Left hindlimb (tissue), 1 donor: ENCODE results near the gene SPATA12.

ENCODE experiments used
- DNase-seq: peaks from one replicate; pipeline ENCODE4 v3.0.0-alpha.2; 2018

SPATA12 gene, protein sequence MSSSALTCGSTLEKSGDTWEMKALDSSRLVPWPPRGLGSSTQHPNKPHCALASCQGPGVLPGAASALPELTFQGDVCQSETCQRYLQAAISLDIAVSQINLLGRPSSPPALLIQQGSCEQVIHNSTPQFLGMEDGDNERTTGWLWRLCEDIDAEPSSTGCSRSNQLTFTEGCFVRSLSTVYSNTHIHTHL

DNA sequence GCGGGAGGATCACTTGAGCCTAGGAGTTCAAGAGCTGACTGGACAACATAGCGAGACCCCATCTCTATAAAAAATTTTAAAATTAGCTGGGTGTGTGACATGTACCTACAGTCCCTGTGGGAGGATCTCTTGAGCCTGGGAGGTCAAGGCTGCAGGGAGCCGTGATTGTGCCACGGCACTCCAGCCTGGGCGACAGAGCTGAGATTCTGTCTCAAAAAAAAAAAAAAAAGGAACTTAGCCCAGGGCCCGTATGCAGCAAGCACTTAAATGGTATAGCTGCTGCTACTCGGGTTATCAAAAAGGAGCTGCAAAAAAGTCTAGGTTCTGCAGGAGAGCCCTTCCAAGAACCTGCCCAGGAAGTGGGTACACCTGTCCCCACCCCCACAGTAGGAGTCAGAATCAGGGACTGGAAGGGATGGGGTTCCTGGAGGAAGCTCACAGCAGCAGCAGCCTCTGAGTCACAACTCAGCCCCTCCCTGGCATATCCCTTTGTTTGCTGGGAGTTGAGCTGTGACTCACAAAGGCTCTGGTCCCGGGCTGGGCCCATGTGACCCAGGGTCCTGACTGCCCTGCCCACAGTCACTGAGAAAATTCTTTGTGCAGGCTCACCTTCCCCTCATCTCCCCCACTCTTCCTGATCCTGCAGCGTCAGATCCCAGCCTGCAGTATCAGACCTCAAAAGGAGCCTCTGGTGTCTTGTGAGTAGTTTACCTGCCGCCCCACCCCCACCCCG, at the start of gene SPATA12:
SPATA12 (plus strand) TSS at position 576 of the 733 bp plus-strand sequence. CDS start 13,031 bp downstream, outside the sequence.
- no peak for DNase-seq

DNA sequence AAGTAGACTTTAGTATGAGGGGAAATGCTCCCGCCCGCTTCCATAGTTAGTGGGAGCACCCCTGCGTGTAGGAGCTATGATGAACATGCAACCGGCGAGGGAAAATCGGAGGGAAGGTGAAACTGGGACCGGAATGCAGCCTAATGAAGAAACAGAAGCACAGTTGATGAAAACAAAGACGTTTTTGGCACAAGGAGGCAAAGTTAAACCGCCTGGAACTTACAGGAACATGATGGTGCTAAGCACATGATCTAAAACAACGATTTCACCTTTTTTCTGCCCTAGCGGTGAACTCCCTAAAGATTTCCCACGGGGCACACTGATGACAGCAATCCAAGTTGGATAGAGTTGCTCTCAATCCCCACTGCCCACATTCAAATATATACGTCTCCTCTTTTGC, 49.4 kb upstream of the SPATA12 start:
- no peak for DNase-seq

DNA sequence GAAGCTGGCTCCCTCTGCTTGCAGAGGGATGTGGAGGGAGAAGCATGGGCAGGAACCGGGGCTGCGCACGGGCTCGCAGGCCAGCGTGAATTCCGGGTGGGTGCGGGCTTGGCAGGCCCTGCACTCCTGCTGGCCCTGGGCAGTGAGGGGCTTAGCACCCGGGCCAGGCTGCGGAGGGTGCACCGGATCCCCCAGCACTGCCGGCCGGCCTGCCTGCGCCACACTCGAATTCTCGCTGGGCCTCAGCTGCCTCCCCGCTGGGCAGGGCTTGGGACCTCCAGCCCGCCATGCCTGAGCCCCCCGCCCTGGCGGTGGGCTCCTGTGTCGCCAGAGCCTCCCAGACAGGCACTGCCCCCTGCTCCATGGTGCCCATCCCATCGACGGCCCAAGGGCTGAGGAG, 47.6 kb upstream of the SPATA12 start:
- no peak for DNase-seq

DNA sequence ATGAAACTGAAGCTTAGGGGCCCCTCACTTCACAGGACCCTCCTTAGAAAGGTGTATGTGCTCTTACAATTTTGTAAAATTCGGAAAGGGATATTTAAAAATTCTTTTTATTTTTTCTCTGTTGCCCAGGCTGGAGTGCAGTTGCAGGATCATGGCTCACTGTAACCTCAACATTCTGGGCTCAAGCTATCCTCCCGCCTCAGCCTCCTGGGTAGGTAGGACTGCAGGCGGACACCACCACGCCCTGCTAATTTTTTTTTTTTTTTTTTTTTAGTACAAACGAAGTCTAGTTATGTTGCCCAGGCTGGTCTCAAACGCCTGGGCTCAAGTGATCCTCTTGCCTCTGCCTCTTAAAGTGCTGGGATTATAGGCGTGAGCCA, 45.1 kb upstream of the SPATA12 start:
- no peak for DNase-seq

DNA sequence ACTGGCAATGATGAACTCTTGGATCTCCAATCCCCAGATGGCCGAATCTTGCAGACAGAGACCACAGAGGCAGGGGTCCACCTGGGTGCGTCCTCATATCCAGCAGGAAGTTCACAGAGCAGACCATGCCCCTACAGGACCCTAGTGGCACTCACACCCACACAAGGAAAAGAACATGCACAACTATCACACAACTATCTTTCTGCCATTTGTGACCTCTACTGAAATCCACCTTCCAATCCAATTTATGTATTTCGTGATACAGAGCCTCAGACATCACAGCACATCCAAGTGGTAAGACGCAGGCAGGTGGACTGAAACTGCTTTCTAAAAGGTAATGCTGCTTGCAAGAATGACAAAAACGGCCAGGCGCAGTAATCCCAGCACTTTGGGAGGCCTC, 44.6 kb upstream of the SPATA12 start:
- DNase-seq: no peak

DNA sequence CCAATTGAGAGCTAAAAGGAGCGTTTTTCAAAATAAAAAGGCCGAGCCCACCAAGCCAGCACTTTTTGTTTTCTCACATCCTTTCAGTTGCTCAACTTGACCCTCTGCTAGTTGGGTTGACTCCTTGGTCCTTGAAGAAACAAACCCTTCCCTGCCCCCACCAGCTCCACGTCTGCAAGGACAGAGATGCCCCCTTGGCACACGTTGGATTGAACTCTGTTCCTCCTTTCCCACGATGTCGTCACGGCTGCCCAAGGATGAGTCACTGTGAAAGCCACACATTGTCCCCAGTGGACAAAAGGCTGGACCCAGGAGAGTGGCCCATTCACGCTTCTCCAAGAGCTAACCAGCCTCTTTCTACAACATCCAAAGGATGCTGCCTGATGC, 43.0 kb upstream of the SPATA12 start:
- no peak for DNase-seq

DNA sequence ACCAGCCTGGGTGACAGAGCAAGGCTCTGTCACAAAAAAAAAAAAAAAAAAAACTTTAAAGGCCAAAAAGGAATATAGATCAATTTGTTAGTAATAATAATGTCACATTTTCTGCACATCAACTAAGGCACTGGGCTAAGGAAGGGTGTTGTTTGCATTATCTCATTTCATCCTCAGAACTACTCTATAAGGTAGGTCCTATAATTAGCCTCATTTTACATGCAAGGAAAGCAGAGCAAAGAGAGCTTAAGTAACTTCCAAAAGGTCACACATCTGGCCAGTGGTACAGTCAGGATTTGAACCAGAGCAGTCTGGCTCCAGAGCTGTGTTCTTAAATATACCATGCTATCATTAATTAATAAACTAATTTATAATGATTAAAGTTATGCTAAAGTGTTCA, 42.2 kb upstream of the SPATA12 start:
- DNase-seq: no peak

DNA sequence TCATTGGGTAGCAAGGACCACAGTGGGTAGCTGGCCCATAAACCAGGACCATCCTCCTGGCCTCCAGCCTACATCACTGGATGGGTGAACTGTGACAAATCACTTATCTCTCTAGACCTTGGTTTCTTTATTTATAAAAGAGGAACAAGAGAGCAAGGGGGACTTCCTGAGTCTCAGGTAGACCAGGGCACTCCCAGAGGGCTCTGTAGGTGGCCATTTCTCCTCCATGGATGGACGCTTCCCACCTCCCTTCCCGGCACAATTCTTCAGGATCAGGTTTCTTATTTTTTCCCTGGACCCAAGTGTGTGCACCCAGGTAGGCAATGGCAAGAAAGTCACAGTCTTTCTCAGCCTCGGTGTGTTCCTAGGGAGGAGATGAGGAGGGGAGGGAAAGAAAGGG, 41.4 kb upstream of the SPATA12 start:
- no peak for DNase-seq

DNA sequence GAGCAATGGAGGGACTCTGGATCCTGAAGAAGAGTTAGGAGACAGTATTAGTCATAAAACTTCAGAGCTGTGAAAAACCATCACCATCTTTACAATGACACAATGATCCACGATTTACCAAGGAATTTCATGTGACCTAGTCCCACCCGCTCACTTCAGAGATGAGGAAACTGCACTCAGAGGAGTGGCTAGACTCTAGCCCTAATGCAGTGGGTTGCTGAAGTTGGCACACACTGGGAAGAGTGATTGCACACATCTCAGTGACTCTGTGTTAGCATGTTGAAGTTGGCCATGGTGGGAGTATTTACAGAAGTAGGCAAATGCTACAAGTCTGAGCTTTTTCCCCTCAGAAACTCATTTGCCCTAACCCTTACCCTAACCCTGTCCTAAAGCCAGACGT, 35.2 kb upstream of the SPATA12 start:
- DNase-seq: no peak

DNA sequence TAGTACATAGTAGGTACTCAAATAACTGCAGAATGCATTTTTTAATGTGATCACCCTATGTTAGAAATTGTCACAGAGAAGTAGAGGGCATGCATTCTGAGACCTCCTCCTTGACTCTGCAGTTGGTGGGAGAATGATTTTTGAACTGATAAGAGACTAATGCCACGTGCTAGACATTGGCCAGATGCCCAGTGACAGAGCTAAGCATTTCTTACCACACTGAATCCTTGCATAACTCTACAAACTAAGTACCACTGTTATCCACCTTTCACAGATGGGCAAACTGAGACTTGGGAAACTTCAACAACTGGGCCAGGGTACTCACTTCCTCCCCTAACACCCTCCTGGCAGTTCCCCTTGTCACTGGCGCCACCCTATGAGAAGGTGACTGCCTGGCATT, 33.5 kb upstream of the SPATA12 start:
- no peak for DNase-seq

DNA sequence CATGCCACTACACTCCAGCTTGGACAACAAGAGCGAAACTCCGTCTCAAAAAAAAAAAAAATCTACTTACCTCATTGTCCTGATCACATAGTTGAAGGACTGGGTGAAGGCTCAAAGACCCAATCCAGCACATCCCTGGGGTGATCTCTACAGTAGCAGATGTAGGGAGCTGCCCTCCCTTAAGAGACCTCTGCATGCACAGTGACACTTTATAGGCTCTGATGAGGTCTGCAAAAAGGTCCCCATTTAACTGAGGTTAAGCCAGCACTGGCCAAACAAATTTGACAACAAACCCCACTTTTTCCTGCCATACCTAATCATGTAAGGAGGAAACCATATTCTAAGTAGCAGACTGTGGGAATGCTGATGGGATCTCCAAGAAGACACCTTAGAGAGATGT, 31.1 kb upstream of the SPATA12 start:
- DNase-seq: no peak

DNA sequence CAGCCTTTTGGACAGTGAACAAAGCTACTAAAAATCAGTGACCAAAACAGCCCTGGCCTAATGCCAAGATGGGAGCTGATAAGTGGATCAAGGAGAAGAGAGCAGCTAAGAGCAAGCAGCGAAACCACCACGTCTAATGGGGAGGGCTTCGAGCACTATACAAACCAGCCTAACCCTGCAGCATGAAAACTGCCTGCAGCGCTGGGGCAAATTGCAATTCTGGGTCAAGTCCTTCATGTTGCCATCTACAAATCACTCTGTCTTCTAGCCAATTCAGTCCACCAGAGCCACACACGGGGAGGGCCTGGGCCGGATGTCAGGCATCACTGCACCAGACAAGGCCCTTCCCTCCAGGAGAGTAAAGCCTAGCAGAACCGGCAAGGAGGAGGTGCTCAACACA, 30.5 kb upstream of the SPATA12 start:
- no peak for DNase-seq

DNA sequence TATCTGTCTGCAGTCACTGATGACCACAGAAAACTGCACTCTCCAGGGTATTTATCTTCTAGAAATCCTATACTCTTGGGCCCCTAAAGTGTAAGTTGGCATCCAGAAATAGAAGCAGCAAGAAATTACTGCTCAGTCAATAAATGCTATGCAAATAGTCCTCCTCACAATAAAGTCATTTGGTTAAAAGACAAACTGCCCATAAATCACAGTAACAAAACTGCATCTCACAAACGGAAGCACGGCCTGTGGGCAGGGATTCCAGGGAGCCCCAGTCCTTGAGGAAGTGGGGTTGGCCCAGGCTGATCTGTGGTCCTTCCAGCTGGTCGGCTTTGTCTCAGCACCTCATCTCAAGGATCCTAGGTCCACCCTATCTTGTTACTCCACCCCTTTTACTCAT, 29.7 kb upstream of the SPATA12 start:
- no peak for DNase-seq

DNA sequence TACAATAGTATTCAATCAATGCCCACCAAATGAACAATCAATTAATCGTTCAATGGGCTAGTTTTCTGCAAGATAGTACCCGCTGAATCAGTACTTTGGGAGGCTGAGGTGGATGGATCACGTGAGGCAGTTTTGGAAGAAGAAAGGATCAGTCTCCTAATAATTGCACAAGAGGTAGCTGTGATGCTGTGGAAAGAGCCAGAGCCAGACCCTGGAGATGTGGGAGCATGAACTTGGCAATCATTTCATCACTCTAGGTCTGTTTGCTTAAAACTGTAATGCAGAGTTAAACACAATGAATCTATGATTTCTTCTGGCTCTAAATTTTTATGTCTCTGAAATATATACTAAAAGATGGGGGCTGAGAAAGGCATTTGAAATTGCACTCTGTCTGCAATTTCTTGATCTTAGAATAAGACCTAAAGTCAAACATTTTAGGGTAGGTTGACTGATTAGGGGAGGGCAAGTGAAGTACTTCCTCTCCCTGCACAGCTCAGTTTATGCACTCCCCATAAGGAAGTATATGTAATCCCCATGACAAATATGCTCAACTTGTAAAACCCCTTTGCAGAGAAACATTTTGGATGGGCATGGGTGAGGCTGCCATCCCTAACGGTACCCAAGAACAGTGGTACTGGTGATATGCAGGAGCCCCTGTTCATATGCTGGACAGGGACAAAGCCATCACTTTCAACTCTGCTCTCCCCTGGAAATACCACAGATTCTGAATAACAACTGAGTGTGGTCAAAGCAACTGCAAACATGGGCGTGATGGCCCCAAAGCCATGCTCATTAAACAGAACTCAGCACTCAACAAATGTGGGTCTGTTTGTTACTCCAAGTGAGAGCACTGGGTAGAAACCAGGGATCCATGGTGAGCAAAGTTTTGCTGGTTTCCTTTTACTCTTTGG, 28.6 kb upstream of the SPATA12 start:
- DNase-seq: no peak

DNA sequence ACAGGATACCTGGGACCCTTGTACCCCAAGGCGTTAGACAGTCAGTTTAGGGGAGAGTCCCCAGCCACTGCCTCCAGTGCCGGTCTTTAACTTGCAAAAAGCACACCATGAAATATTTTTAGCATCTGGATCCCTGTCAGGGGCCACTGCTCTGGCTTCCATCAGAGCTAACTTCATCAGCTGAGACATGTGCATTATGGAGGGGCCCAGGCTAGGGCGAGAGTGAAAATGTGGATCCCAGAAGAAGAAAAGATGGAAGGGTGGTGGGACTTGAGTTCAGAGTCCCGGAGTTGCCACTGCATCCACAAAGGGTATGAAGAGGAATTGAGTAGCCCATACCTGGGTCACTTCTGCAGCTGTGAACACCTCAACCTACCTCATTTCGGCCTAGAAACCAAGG, 23.5 kb upstream of the SPATA12 start:
- no peak for DNase-seq

DNA sequence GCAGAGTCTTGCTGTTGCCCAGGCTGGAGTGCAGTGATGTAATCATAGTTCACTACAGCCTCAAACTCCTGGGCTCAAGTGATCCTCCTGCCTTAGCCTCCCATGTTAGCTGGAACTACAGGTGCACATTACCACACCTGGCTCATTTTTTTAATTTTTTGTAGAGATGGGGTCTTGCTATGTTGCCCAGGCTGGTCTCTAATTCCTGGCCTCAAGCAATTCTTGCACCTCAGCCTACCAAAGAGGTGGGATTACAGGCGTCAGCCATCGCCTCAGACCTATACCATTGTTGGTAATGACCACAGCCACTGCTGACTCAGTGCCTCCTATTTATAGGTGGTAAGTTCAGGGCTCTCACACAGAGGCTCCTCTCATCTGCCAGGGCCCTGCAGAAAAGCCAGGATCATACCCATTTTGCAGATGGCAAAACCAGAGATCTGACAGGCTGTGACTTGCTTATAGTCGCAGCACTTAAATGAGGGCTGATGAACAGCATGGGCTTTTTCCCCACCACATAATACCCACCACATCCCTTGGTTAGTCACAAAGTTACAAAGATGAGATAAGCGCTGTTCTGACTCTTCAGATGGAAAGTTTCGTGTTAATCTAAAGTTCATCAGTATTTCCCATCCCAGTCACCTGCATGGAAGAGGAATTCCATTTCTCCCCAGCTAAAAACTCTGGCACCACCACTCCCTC, 21.8 kb upstream of the SPATA12 start:
- DNase-seq: no peak

DNA sequence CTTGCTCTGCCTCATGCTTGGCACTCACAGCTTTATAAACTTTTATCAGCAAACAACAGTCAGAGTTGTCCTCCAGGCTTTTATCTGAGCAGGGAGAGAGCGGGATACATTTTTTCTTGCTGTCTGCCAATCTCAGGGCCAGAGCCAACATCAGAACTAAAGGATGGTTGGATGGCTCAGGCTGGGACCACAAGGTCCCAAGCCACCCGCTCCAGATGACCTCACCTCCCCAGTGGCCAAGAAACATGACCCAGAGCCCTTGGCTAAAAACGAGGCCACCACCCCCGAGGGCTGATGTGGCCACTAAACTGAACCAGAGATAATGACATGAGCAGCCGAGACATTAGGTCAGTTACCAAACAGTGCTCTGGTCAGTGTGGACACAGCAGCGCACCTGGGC, 18.8 kb upstream of the SPATA12 start:
- no peak for DNase-seq

DNA sequence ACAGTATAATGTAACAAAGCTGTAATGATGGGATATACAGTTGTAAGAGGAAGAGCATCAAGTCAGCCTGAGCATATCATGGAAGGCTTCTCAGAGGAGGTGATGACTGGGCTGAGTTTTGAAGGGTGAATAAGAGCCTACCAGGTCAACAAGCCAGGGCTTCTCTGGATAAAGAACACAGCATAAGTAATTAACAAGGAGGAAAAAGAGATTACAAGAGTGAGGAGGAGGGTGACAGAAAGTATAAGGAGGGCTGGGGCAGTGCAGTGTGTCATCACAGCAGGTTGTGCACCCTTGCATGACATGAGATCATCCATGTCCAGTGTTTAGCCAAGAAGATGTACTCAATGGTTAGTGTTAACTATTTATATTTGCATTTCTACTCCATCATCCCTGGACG, 16.9 kb upstream of the SPATA12 start:
- no peak for DNase-seq

DNA sequence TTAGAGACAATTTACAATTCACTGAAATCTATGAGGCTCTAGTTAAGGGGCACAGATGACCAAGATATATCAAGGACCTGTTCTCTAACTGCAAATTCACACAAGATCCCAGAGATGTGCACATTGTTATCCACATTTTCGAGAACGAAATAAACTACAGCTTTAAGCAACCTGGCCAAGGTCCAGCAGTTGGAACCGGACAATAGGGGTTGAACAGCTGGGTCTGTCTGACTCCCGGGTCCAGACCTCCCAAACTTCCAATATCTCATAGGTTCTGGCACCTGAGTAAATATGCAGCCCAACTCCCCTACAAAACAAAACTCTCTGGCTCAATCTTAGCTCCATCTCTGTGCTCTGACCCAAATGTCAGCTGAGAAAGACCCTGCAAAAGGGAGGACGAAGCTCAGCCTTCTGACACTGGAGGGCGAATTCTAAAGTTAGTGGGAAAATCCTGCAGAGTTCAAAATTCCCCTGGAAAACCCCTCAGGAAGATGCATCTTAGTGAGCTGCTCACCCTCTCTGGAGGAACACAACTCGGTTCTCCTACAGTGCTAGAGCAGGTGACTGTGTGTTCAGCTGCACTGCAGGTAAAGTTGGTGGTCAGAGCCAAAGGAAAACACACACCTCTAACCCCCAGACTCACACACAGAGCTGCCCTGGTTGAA, 14.2 kb upstream of the SPATA12 start:
- DNase-seq: peak; percentile 47

DNA sequence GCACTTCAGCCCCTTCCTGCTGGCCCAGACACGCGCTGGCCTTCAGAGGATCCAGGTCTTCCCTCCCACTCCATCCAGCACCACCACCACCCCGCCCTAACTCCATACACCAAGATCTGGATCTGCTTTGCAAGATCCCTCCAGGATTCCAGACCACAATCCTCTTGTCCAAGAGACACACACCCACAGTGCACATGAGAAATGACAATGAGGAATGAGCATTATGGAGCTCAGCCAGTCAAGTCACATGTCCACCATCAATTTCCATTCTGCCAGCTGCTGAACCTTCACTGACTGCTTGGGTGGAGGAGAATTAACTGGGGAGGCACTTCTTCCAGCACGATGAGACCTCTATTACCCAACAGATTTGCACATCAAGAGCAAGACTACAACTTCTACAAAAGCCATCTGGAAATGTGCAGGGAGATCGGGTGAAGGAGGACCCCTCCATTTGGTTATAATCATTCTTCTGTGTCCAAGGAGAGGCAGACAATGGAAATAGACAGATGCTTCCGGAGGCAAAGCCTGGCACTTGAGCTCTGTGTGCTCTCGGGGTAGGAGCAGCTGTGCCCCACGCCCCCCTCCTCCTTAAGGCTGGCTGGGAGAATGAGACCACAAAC, 12.3 kb upstream of the SPATA12 start:
- DNase-seq: peak; percentile 78

DNA sequence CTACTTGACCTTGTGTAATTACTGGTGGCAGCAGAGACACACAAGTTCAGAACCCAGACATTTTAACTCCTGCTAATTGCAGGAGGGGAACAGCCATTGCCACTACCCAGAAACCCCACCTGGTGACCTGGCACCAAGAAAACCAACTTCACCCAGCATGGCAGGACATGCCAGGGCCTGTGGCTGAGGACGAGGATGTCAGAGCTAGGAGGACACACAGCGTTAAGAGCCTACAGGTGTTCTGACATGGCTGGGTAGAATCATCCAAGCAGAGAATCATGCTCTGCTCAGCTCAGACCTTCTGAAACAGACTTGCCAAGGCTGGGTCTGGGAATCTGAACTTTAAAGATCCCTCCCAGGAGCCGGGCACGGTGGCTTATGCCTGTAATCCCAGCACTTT, 11.7 kb upstream of the SPATA12 start:
- DNase-seq: no peak

DNA sequence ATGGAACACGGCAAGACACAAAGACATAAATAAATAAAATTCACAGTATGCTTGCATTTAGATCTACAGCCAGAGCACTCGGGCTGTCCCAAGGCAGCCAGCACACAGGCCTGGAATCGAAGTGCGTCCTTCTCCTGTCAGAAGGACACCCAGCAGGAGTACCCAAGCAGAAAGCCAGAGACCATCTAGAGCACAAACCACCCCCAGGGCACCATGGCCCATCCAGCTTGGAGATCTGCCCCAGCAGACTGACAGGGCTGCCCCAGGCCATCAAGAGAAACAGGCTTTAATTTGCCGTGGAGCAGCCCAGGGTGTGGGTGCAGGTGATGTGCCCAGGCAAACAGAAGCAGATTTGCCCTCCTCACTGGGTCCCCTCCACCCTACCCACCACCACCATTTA, 7.8 kb upstream of the SPATA12 start:
- DNase-seq: no peak
